NCI-H1417 treated with DMSO at 0.1 percent for 48 hours (cell line): ENCODE measurements around the gene D2HGDH.
"Not testable (repeated sequence)": the region's sequence is repeated elsewhere in the genome, so short reads cannot be mapped to it uniquely, and the experiment has no call there.

Source experiments
- DNase-seq: peaks from one replicate; lab custom pipeline; 2025; lab: John Stamatoyannopoulos, UW

D2HGDH gene

DNA sequence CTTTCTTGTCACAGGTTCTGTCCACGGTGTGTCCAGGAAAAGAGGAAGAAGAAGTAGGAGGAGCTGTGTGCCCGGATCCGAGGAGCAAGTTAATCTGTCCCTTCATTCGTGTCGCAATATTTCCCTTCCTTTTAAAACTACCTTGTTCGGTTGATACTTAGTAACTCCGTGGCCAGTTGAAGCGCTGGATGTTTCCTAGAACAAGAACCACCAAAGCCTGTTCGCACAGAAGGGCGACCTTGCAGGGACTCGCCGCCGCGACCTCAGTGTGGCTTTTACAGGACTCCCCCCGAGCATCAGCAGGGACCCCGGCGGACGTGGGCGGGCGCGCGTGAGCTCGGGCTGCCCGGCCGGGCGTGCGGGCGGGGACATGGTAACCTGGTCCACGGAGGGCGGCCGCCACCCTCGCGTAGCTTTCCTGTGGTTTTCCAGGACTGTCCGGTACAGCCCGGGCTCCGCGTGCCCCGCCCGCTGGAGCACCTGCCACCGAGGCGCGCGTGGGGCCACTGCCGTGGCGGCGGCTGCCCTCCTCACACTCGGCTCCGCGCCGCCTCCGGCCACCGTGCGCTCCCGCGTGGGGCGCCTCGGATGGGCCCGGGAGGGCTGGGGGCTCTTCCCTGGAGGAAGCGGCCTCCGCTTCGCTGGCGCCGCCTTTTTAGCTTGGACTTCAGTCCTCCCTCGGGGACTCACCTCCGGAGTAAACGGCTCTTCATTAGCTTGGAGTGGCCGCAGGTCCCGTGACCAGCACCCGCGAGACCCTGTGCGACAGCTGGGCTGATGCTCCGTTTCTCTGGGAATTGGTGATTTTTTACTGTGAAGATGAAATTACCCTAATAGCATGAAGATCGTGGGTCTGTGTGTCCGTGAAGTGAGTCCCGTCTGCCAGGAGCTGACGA lies 9.2 kb upstream of the D2HGDH start:
- no peak for DNase-seq

DNA sequence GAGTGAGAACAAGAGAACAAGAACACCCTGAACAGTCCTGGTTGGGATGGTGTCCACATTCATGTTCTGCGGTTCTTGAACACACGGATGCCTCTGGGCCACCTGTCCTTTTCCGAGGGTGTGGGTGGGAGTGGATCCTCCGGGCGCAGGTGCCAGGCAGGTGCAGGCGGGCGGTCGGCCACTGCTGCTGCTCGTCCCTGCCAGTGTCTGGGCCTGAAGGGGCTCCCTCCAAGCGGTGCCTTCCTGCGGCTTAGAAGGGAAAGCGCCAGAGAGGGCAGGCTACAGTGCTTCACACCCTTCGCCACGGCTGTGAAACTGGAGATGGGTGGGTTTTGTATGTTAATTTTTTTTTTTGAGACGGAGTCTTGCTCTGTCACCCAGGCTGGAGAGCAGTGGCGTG lies 8.0 kb upstream of the D2HGDH start:
- no peak for DNase-seq

DNA sequence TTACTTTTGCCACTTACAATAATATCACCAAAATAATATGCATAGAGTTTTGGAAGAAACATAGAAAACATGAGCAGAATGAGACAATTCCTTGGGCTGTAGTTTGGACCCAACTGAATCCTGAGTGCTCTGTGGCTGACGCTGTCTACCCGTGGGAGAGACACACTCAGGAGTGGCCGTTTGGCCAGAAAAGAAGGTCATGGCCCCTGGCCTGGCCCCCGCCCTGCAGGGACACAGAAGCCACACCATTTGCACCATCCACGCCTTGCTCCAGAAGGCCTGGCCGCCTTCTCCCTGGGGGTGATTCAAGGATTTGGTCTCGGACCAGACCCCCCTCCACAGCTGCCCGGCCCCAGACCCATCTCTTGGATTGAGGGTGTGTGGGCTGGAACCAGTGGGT lies 6.4 kb upstream of the D2HGDH start:
- DNase-seq, result no peak

DNA sequence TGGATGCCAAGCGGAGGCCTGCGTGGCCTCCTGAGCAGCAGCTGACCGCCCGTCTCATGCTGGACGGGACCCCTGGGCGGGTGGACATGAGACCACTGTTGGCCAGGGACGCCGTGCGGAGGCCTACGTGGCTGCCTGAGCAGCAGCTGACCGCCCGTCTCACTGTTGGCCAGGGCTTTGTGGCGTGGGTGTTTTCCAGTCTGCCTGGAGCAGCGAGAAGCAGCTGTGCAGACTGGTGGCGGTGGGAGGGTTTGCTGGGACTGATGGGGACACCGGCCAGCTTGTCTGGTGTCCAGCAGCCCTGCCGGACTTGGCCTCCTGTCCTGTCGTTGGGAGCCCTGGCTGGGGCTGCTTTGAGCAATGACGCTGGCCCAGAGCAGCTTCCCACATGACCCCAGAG lies 5.8 kb upstream of the D2HGDH start:
- no peak for DNase-seq

DNA sequence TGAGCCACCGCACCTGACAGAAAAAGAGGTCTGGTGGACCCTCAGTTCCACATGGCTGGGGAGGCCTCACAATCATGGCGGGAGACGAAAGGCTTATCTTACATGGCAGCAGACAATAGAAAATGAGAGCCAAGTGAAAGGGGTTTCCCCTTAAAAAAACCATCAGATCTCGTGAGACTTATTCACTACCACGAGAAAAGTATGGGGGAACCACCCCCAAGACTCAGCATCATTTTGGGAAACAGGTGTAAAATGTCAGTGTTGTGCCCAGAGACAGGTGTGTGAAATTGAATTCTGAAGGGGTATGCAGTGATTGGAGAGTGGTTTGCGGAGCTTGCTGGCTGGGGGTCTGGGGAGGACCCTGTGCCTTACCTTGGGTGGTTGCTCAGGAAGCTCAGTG lies 4.6 kb upstream of the D2HGDH start:
- no peak for DNase-seq

DNA sequence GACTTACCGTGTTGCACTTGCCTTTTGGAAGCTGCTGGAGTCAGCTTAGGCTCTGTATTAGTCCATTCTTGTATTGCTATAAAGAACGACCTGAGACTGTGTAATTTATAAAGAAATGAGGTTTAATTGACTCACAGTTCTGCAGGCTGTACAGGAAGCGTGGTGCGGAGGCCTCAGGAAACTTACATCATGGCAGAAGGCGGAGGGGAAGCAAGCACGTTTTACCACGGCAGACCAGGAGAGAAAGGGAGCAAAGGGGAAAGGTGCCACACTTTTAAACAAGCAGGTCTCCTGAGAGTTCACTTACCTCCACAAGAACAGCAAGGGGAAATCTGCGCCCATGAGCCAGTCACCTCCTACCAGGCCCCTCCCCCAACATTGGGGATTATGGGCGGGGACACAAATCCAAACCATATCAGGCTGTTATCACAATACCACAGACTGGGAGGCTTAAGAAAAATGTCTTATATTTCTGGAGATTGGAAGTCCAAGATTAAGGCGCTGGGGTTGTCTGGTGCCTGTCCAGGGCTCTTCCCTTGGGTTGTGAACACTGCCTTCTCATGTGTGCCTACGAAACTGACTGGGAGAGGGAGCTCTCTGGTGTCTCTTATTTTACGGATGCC lies 3.6 kb upstream of the D2HGDH start:
- DNase-seq, result no peak

DNA sequence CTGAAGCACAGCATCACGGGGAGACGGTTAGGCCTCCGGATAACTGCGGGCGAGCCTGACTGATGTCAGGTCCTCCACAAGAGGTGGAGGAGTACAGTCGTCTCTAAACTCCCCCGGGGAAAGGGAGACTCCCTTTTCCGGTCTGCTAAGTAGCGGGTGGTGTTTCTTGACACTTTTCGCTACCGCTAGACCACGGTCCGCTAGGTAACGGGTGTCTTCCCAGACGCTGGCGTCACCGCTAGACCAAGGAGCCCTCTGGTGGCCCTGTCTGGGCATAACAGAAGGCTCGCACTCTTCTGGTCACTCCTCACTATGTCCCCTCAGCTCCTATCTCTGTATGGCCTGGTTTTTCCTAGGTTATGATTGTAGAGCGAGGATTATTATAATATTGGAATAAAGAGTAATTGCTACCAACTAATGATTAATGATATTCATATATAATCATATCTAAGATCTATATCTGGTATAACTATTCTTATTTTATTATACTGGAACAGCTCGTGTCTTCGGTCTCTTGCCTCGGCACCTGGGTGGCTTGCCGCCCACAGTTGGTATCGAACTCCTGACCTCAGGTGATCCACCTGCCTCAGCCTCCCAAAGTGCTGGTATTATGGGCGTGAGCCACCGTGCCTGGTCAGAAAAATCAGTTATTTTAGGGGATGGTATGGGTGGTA lies 1.8 kb upstream of the D2HGDH start:
- not testable (repeated sequence) for DNase-seq

DNA sequence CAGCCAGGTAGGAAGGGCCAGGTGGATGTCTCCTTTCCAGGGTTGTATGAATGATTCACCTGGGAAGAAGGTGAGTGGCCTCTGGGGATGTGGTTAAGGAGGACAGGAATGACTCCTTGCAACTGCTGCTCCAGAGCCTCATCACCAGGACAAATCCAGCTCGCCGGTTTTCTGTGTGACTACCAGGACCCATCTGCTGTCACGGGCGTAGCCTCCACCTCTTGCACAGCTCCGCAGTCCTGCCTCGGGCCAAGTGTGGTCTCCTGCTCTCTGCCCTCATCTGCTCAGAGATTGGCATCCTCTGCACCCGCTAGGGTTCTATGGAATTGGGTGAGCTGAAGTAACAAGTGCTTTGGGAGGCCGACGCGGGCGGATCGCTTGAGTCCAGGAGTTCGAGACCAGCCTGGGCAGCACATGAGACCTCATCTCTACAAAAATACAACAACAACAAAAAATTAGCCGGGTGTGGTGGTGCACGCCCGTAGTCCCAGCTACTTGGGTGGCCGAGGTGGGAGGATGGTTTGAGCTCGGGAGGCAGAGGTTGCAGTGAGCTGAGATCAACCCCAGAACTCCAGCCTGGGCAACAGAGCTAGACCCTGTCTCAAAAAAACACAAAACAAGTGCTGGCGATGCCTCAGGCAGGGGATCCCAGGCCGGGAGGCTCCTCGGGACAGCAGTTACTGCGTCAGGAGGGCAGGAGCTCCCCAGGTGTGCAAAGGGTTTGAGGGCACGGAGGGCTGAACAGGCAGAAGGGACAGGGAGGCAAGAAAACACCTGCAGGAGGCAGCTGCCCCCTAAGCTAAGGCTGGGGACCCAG lies 831 bp upstream of the D2HGDH start:
- DNase-seq, result no peak

DNA sequence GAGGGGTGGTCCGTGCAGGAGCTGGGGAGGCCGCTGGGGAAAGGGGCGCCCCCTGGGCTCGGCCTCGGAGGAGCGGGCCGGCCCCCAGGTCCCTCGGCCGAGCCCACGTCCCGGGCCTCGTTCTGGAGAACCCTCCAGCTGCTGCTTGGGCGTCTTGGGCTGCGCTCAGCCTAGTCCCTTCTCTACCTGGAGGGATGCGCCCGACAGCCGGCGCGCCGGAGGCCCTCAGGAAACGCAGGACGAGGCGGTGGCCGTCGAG lies 293 bp upstream of the D2HGDH start:
- DNase-seq, result no peak

DNA sequence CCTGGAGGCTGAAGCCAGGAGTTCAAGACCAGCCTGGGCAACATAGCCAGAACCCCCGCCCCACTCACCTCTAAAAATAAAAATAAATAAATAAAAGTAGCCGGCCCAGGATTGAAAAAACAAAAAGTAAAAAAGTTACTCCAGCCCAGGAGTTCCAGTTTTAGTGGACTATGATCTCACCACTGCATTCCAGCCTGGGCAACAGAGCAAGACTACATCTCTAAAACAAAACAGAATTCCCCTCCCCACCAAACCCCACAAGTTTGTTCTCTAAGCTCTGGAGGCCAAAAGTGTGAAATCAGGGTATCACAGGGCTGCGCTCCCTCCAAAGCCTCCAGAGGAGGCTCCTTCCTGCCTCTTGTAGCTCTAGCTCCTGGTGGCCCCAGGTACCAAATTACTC lies 1.7 kb downstream of the D2HGDH start:
- no peak for DNase-seq

DNA sequence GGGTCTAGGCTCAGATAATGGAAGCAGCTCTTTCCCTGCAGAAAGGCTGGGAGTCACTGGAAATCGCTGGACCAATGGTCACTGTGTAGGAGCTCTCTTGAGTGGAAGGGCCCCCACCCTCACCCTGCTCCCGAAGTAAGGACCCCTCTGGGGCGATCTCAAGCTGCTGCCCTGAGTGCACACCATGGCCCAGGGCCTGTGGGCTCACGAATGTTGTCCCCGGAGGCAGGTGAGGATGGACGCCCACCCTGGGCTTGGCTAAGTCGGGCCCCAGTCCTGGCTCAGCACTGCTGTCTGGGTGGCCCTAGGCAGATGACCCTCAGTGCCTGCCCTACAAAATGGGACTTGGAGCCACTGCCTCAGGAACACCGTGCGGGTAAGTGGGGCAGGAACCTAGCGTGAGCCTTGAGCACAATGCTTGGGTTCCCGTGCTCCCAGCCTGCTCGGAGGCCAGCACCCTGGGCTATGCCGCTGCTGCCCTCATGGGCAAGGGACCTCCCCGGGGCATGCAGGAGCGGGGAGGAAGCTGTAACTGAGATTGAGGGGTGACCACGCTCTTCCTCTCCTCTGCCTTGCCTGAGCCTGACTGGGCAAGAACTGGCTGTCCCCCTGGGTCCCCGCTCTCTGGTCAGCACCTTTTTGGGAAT lies 3.7 kb downstream of the D2HGDH start:
- no peak for DNase-seq

DNA sequence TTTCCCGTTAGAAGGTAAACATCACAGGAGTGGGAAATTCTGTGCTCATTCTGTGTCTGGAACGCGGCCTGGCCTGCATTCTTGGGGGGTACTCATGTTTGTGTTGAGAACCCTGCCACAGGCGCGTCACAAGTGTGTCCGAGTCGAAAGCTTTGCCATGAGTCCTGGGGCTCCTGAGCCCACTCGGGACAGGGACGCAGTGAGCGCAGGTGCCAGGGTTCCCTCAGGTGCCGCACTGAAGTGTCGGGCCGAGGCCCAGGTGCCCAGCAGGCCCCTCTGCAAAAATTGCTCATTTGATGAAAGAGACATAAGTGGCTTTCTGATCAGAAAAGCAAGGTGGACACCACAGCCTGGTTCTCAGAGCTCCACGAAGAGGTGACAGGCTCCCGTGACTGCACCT lies 4.7 kb downstream of the D2HGDH start:
- DNase-seq, result no peak

DNA sequence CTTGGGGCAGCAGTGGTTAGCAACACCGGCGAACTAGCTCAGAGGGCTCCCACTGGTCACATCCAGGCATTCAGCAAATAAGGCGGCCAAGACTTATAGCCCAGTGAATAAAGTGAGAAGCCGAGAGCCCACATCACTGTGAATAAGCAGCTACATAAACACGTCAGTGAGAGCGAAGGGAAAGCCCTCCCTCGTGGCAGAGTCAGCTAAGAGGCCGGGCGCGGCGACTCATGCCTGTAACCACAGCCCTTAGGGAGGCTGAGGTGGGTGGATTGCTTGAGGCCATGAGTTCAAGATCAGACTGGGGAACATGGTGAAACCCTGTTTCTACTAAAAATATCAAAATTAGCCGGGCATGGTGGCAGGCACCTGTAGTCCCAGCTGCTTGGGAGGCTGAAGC lies 5.2 kb downstream of the D2HGDH start:
- no peak for DNase-seq

DNA sequence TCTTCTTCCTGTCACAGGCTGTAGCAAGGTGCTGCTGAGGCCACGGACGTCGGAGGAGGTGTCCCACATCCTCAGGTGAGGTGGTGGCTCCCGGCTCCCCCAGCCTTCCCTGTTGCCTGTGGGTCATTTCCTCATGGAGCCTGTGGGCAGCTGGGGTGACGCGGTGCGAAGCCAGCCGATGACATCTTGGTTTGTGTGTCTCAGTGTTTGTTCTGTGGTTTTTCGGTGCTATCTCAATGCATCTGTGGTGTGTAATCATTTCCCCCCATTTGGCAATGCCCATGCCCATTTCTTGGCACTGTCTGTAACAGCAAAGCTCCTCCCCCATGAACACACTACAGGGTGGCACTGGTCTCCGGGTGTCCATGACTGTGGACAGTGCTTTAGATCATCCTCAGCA lies 6.6 kb downstream of the D2HGDH start:
- no peak for DNase-seq

DNA sequence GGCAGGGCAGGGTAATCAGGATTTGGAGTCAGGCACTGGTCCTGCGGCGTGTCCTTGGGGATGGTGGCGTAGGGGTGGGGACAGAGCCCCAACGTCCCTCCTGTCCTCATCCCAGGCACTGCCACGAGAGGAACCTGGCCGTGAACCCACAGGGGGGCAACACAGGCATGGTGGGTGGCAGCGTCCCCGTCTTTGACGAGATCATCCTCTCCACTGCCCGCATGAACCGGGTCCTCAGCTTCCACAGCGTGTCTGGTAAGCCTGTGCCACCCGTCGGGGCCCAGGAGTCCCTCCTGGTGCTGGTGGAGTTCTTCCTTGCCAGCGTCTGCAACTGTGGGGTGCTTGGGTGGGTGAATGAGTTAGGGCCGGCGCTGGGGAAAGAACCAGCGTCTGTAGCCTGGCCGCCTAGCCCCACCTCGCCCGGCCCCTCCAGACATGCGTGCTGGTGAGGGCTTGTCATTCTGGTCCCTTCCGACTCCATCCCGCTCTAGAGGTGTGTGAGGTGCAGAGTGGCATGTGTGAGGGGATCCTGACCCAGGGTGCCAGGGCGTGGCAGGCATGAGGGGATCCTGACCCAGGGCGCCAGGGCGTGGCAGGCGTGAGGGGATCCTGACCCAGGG lies 8.0 kb downstream of the D2HGDH start:
- no peak for DNase-seq

DNA sequence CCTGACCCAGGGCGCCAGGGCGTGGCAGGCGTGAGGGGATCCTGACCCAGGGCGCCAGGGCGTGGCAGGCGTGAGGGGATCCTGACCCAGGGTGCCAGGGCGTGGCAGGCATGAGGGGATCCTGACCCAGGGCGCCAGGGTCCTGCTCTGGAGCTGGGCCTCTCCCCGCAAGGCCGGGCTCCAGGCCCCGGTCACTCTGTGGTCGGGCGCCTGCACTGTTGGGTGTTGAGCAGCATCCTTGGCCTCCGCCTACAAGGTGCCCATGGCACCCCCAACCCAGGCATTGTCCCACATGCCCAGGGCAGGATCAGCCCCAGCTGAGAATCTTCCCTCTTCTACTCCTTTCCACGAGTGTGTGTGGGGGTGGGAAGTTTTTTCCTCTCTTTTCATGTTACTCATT lies 8.6 kb downstream of the D2HGDH start:
- not testable (repeated sequence) for DNase-seq

DNA sequence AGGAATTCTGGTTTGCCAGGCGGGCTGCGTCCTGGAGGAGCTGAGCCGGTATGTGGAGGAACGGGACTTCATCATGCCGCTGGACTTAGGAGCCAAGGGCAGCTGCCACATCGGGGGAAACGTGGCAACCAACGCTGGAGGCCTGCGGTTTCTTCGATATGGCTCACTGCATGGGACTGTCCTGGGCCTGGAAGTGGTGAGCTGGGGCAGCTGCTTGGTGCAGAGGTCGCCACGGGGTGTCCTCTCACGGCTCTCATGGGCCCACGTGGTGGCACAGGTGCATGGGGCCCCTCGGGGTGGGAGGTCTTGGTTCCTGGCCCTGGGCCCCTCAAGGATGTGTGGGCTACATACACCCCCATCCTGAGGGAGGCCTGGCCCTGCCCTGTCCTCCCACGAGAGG lies 9.2 kb downstream of the D2HGDH start:
- no peak for DNase-seq

DNA sequence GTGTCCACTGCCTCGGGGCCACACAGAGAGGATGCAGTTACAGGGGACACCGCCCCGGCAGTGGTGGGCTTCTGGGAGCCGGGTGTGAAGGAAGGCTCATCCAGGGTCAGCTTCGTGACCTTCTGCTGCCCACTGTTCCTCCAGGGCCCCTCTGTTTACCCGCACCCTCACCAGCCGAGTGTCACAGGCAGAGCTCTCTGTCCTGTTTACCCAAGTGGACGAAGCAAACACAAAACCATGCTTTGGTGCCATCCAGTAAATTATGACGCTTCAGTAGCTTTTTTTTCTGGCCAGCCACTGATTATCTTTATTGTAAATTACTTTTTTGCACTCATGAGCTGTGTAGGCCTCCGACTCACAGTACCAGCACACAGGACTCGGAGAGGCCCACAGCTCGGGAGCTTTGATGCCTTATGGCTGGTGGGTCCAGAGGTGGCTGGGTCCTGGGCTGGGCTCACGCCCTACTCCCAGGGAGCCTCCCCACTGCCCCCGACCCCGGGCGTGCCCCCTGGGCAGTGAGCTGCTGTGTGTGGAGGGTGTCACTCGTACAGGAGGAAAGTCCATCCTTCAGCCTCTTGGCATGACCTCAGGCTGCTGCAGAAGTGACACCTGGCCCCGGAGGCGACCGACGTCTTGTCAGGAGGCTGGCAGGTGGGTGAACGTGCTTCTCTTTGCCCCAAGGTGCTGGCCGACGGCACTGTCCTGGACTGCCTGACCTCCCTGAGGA lies 9.8 kb downstream of the D2HGDH start:
- DNase-seq, result no peak

DNA sequence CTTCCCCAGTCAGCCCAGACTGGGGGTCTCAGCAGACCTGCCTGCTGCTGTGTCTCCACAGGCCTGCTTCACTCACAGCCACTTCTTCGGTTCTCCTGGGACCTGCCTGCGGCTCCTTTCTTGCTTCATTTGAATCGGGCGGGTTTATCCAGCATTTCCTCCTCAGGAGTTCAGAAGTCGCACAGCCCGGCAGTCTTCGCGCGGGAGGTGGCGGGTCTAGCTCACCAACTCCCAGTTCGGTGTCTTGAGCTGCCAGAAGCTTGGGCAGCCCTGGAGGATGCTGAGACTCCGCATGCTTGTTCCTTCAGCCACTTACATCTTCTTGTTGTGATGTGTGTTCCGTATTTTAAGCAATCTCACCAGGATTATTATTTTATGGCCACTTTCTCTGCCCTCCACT lies 10.8 kb downstream of the D2HGDH start:
- DNase-seq, result no peak

DNA sequence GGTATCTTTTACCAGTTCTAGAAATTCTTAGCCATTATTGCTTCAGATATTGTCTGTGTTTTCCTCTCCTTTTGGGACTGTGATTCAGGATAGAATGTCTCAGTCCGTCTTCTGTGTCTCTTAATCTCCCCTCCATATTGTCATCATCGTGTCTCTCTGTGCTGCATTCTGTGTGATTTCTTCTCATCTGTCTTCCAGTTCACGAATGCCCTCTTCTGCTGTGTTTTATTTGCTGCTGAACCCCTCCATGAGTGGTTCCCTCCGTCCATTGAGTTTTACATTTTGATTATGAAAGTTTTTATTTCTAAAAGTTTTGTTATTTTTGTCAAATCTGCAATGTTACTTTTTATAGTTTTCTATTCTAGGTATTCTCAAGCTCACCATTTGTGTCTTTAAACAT lies 11.7 kb downstream of the D2HGDH start:
- no peak for DNase-seq
